Upper lobe of left lung (tissue), 6 donors: Measurements from ENCODE around the gene SERPINB13. TPM values are rescaled to one million over a fixed set of nuclear protein-coding genes. Genes with fewer than 3 reads are reported as not detected.

Source experiments
- ATAC-seq, 2 donors: fragments of 200-7000 bp; cut with Tn5 transposase; one replicate each; pipeline ENCODE4 v1.9.1; 2022; ENCODE audit warnings: mild to moderate bottlenecking in 2 of 2, moderate library complexity in 2 of 2; ENCODE audit not compliant: low FRiP score in 2 of 2
- DNase-seq, 2 donors: peaks; one replicate each; pipeline ENCODE4 v3.0.0-alpha.2; 2019 to 2020
- H3K27ac ChIP-seq, 4 donors: fragments of 200-600 bp; sonication (generic); one replicate each; pipeline ENCODE4 v1.5.1; 2016 to 2019
- H3K27me3 ChIP-seq, 4 donors: fragments of 200-600 bp; sonication (generic); one replicate each; pipeline ENCODE4 v1.5.1; 2017 to 2019
- H3K36me3 ChIP-seq, 4 donors: fragments of 200-600 bp; sonication (generic); one replicate each; pipeline ENCODE4 v1.5.1; 2016 to 2019
- H3K4me1 ChIP-seq, 4 donors: fragments of 200-600 bp; sonication (generic); one replicate each; pipeline ENCODE4 v1.5.1; 2018 to 2019
- H3K4me3 ChIP-seq, 4 donors: fragments of 200-600 bp; sonication (generic); one replicate each; pipeline ENCODE4 v1.5.1; 2017 to 2019; ENCODE audit warnings: mild to moderate bottlenecking in 2 of 4, moderate library complexity in 1 of 4
- H3K9me3 ChIP-seq, 4 donors: fragments of 200-600 bp; sonication (generic); one replicate each; pipeline ENCODE4 v1.5.1; 2018 to 2019
- CTCF ChIP-seq, 6 experiments: fragments of 450-650 bp in 4 of 6; fragments of 200-600 bp in 2 of 6; sonication (generic) in 2 of 6; IDR thresholded peaks; one replicate each; pipeline ENCODE4 v1.5.1; 2016 to 2019; ENCODE audit warnings: antibody characterized with exemption in 6 of 6
- EP300 ChIP-seq, 4 donors: sonication (generic); formaldehyde crosslinking; IDR thresholded peaks; one replicate each; pipeline ENCODE4 v1.5.1; 2017; ENCODE audit warnings: antibody characterized with exemption in 4 of 4, control low read depth in 2 of 4
- POLR2A ChIP-seq, 4 donors: fragments of 450-650 bp; IDR thresholded peaks; one replicate each; pipeline ENCODE4 v1.5.1; 2016 to 2017; ENCODE audit warnings: antibody characterized with exemption in 4 of 4, mild to moderate bottlenecking in 2 of 4
- POLR2AphosphoS5 ChIP-seq, 2 donors: sonication (generic); formaldehyde crosslinking; IDR thresholded peaks; one replicate each; pipeline ENCODE4 v1.5.1; 2017; ENCODE audit warnings: antibody characterized with exemption in 2 of 2
- WGBS, 2 donors: methylation state at CpG; one replicate each; pipeline ENCODE4 v1.1.5; 2017 to 2018; 5-methylcytosine and 5-hydroxymethylcytosine counted together
- total RNA-seq, 6 donors: library from RNA; depleted of rRNA in 4 of 6; stranded (reverse); fragments of >200 nt in 4 of 6; gene quantifications; one replicate each; pipeline versions ENCODE4 v1.1.0 to v1.2.1, GENCODE V29; 2016 to 2021
- donor health status: DM: no; HTN: no; CAD: no; lungs with moderate emphysema.
- donor health status: DM: no; HTN: yes; CAD: no; lungs with severe emphysema.

Gene SERPINB13
- total RNA-seq, 6 donors from 2014 or later = 3.9 TPM; not detected in 5

- TF ChIP-seq CTCF (IDR thresholded peaks at IDR 0.05) = no peak
- TF ChIP-seq POLR2A (IDR thresholded peaks at IDR 0.05) = no peak
- peak in 1 of 2 donors; percentile 66 for TF ChIP-seq POLR2AphosphoS5 (IDR thresholded peaks at IDR 0.05)
- peak in 1 of 4 donors; percentile 65 for TF ChIP-seq EP300 (IDR thresholded peaks at IDR 0.05)
Observed at GRCh38 chr18:63553081-63553480, 34.1 kb upstream of the SERPINB13 start.

GRCh38 chr18:63559567-63560491 is 27.3 kb upstream of the SERPINB13 start:
- no peak overlapping the region for H3K27ac ChIP-seq
- TF ChIP-seq CTCF (IDR thresholded peaks at IDR 0.05) = no peak
- no peak for TF ChIP-seq POLR2AphosphoS5 (IDR thresholded peaks at IDR 0.05)
- TF ChIP-seq POLR2A (IDR thresholded peaks at IDR 0.05) = no peak
- TF ChIP-seq EP300 (IDR thresholded peaks at IDR 0.05) = no peak
- H3K36me3 ChIP-seq = no peaks in the 10 kb centered on the region
- no peaks in the 10 kb centered on the region for H3K4me1 ChIP-seq
- no peaks in the 10 kb centered on the region for H3K27me3 ChIP-seq
- H3K4me3 ChIP-seq = no peak overlapping the region
- DNase-seq (no peak), ATAC-seq (no peak)
- 83 to 86% methylated on average over 9 of the region's 9 CpGs for WGBS, 2 donors
- no peaks in the 10 kb centered on the region for H3K9me3 ChIP-seq

More at GRCh38 chr18:63553081-63553480, 34.1 kb upstream of the SERPINB13 start:
- peak overlapping the region in 3 of 4 donors; percentile 34 to 56 (median 40) for H3K27ac ChIP-seq
- DNase-seq = peak in 1 of 2 donors; percentile 53
- no peaks in the 10 kb centered on the region for H3K9me3 ChIP-seq
- no peaks in the 10 kb centered on the region for H3K27me3 ChIP-seq
- no peak overlapping the region for H3K4me3 ChIP-seq
- no peaks in the 10 kb centered on the region for H3K36me3 ChIP-seq
- H3K4me1 ChIP-seq = peaks cover 0 to 14% (median 6%) of the 10 kb centered on the region in 4 donors
- 13 to 29% methylated on average over 1 of the region's 1 CpG for WGBS, 2 donors
- peak; percentile 87 to 93 for ATAC-seq

- Histone ChIP-seq H3K36me3 (no peaks in the 10 kb centered on the region), H3K4me1 (no peaks in the 10 kb centered on the region), H3K27me3 (no peaks in the 10 kb centered on the region), H3K4me3 (no peak overlapping the region), H3K9me3 (no peaks in the 10 kb centered on the region), H3K27ac (no peak overlapping the region)
- TF ChIP-seq POLR2A (IDR thresholded peaks at IDR 0.05) = no peak
- no peak for TF ChIP-seq POLR2AphosphoS5 (IDR thresholded peaks at IDR 0.05)
- TF ChIP-seq EP300 (IDR thresholded peaks at IDR 0.05) = no peak
- no peak for TF ChIP-seq CTCF (IDR thresholded peaks at IDR 0.05)
- ATAC-seq (no peak), DNase-seq (no peak)
- WGBS, 2 donors = 85 to 87% methylated on average over 4 of the region's 4 CpGs
Observed at GRCh38 chr18:63562284-63562683, 24.9 kb upstream of the SERPINB13 start.

GRCh38 chr18:63564021-63564420 is 23.1 kb upstream of the SERPINB13 start:
- 85 to 93% methylated on average over 4 of the region's 4 CpGs for WGBS, 2 donors

GRCh38 chr18:63564561-63564960 is 22.6 kb upstream of the SERPINB13 start:
- ATAC-seq (no peak), DNase-seq (no peak)
- Histone ChIP-seq H3K27me3 (no peaks in the 10 kb centered on the region), H3K27ac (no peak overlapping the region), H3K4me3 (no peak overlapping the region), H3K36me3 (no peaks in the 10 kb centered on the region), H3K4me1 (no peaks in the 10 kb centered on the region), H3K9me3 (no peaks in the 10 kb centered on the region)
- WGBS, 2 donors = 60 to 78% methylated on average over 1 of the region's 1 CpG
- TF ChIP-seq POLR2A (IDR thresholded peaks at IDR 0.05) (no peak), CTCF (IDR thresholded peaks at IDR 0.05) (no peak)

More at GRCh38 chr18:63564021-63564420, 23.1 kb upstream of the SERPINB13 start:
- Histone ChIP-seq H3K4me3 (no peak overlapping the region), H3K27me3 (no peaks in the 10 kb centered on the region), H3K9me3 (no peaks in the 10 kb centered on the region), H3K36me3 (no peaks in the 10 kb centered on the region), H3K4me1 (no peaks in the 10 kb centered on the region), H3K27ac (no peak overlapping the region)
- no peak for TF ChIP-seq EP300 (IDR thresholded peaks at IDR 0.05)
- DNase-seq (no peak), ATAC-seq (no peak)
